ENCODE measurements around the gene TBX2. TPM values are rescaled to one million over a fixed set of nuclear protein-coding genes. Genes with fewer than 3 reads are reported as not detected.
"Not testable (repeated sequence)": the region's sequence is repeated elsewhere in the genome, so short reads cannot be mapped to it uniquely, and the experiment has no call there.

TBX2 gene
- total RNA-seq, 1 donor from 2014 or later, result not detected

- intact Hi-C loops (cut with micrococcal nuclease), result loop anchor here (5.0 kb wide), 1 partner anchor 951 kb away; no protein-coding TSS in a partner anchor
Measured at GRCh38 chr17:61426482-61427304, 27.1 kb downstream of the TBX2 start.

GRCh38 chr17:61427567-61427966 lies 27.9 kb downstream of the TBX2 start:
- intact Hi-C loops (cut with micrococcal nuclease), result loop anchor here (5.0 kb wide), 1 partner anchor 950 kb away; no protein-coding TSS in a partner anchor

- intact Hi-C loops (cut with micrococcal nuclease), result loop anchor here (5.0 kb wide), 1 partner anchor 948 kb away; no protein-coding TSS in a partner anchor
Measured at GRCh38 chr17:61429274-61429673, 29.6 kb downstream of the TBX2 start.

- intact Hi-C loops (cut with micrococcal nuclease), result loop anchor here (5.0 kb wide), 1 partner anchor 947 kb away; no protein-coding TSS in a partner anchor
Measured at GRCh38 chr17:61429831-61430230, 30.2 kb downstream of the TBX2 start.

- intact Hi-C loops (cut with micrococcal nuclease), result no loop called here
Measured at GRCh38 chr17:61431594-61432311, 32.1 kb downstream of the TBX2 start.

- intact Hi-C loops (cut with micrococcal nuclease), result no loop called here
Measured at GRCh38 chr17:61436273-61436672, 36.6 kb downstream of the TBX2 start.

GRCh38 chr17:61436995-61437704 lies 37.5 kb downstream of the TBX2 start:
- intact Hi-C loops (cut with micrococcal nuclease), result no loop called here

- intact Hi-C loops (cut with micrococcal nuclease), result no loop called here
Measured at GRCh38 chr17:61440697-61441096, 41.1 kb downstream of the TBX2 start.

- intact Hi-C loops (cut with micrococcal nuclease), result not testable (repeated sequence)
Measured at GRCh38 chr17:61441507-61441906, 41.9 kb downstream of the TBX2 start.

GRCh38 chr17:61442136-61442775 lies 42.6 kb downstream of the TBX2 start:
- intact Hi-C loops (cut with micrococcal nuclease), result no loop called here

GRCh38 chr17:61442878-61443474 lies 43.3 kb downstream of the TBX2 start:
- intact Hi-C loops (cut with micrococcal nuclease), result no loop called here

- intact Hi-C loops (cut with micrococcal nuclease), result no loop called here
Measured at GRCh38 chr17:61443475-61443882, 43.8 kb downstream of the TBX2 start.

- intact Hi-C loops (cut with micrococcal nuclease), result no loop called here
Measured at GRCh38 chr17:61444075-61444474, 44.4 kb downstream of the TBX2 start.

GRCh38 chr17:61444831-61445230 lies 45.2 kb downstream of the TBX2 start:
- intact Hi-C loops (cut with micrococcal nuclease), result no loop called here

- intact Hi-C loops (cut with micrococcal nuclease), result no loop called here
Measured at GRCh38 chr17:61447358-61447757, 47.7 kb downstream of the TBX2 start.

- intact Hi-C loops (cut with micrococcal nuclease), result no loop called here
Measured at GRCh38 chr17:61448042-61448441, 48.4 kb downstream of the TBX2 start.

- intact Hi-C loops (cut with micrococcal nuclease), result not testable (repeated sequence)
Measured at GRCh38 chr17:61449140-61449539, 49.5 kb downstream of the TBX2 start.

- intact Hi-C loops (cut with micrococcal nuclease), result no loop called here
Measured at GRCh38 chr17:61449707-61450640, 50.3 kb downstream of the TBX2 start.

GRCh38 chr17:61450641-61451537 lies 51.2 kb downstream of the TBX2 start:
- intact Hi-C loops (cut with micrococcal nuclease), result no loop called here

Data from T-helper 1 cell treated with Interleukin-12 subunit alpha and Interleukin-12 subunit beta and Interleukin-4 antibody, amounts not matched to agents 30 ng/mL and 1 ng/mL, for 36 hours (primary cell).